ENCODE measurements around the gene LRFN2.

LRFN2 gene

DNA sequence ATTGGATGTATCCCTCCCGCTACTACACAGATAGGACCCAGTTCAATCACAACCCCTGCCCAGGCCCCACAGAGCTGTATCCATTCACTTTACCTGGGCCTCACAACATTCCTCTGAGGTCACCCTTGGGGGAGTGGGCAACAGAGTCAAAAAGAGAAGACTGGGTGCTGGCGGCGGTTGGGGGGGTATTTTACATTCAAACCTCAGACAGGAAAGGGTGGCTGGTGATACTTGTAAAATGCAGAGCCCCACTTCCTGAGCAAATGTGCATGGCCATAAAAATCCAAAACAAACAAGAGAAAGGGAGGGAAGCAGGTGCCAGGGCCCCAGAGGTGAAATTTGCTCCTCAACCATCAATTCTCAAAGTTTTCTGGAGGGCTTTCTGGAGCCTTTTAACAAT lies 3.5 kb downstream of the LRFN2 start:
- H3K9ac ChIP-seq (ENCODE audit: low read depth, low read length, poor library complexity, severe bottlenecking): peak overlapping the region; percentile 97
- no peak overlapping the region for H2AFZ ChIP-seq (ENCODE audit: low read length)
- peak overlapping the region; percentile 90 for H3K4me2 ChIP-seq (ENCODE audit: low read depth, low read length, poor library complexity, severe bottlenecking)
- peak overlapping the region; percentile 97 for H3K4me3 ChIP-seq (ENCODE audit: low read length, poor library complexity, severe bottlenecking)
- H3K9me2 ChIP-seq (replicated peaks; ENCODE audit: low read depth, low read length): no peaks in the 10 kb centered on the region
- no peaks in the 10 kb centered on the region for H3K27me3 ChIP-seq (ENCODE audit: insufficient read depth, low read length, poor library complexity, severe bottlenecking)
- H3K9me3 ChIP-seq (ENCODE audit: insufficient read depth, low read depth, low read length): no peaks in the 10 kb centered on the region
- no peaks in the 10 kb centered on the region for H3F3A ChIP-seq (ENCODE audit: low read depth)
- TF ChIP-seq EZH2phosphoT487 (IDR thresholded peaks at IDR 0.05; ENCODE audit: borderline replicate concordance): no peak
- TF ChIP-seq, protein P1, sequence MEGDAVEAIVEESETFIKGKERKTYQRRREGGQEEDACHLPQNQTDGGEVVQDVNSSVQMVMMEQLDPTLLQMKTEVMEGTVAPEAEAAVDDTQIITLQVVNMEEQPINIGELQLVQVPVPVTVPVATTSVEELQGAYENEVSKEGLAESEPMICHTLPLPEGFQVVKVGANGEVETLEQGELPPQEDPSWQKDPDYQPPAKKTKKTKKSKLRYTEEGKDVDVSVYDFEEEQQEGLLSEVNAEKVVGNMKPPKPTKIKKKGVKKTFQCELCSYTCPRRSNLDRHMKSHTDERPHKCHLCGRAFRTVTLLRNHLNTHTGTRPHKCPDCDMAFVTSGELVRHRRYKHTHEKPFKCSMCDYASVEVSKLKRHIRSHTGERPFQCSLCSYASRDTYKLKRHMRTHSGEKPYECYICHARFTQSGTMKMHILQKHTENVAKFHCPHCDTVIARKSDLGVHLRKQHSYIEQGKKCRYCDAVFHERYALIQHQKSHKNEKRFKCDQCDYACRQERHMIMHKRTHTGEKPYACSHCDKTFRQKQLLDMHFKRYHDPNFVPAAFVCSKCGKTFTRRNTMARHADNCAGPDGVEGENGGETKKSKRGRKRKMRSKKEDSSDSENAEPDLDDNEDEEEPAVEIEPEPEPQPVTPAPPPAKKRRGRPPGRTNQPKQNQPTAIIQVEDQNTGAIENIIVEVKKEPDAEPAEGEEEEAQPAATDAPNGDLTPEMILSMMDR (conservative IDR thresholded peaks at IDR 0.05; ENCODE audit: low read length): no peak
- no peaks in the 10 kb centered on the region for H3K36me3 ChIP-seq (ENCODE audit: insufficient read depth, low read length)
- H3K4me1 ChIP-seq (ENCODE audit: insufficient read depth, low read length, poor library complexity, severe bottlenecking): peaks cover 70% of the 10 kb centered on the region
- H4K20me1 ChIP-seq (ENCODE audit: insufficient read depth, low read length, poor library complexity, severe bottlenecking): no peaks in the 10 kb centered on the region
- H3K79me2 ChIP-seq (ENCODE audit: insufficient read depth, low read length): peaks cover 79% of the 10 kb centered on the region

DNA sequence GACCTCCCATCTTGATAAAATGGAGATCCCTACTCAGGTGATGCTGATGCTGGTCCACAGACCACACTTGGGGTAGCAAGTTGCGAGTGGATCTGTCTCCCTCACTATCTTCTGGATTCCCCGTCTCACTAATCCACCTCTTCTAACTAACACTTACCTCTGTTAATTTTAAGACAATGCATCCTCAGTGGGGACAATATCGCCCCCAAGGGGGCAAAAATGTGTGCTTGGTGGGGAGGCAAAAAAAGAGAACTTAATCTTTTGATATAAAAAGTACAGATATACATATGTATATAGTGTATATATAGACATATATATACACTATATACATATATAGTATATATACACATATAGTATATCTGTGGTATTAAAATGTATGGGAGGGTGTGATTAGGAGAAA lies 4.3 kb downstream of the LRFN2 start:
- H3K36me3 ChIP-seq (ENCODE audit: insufficient read depth, low read length): no peaks in the 10 kb centered on the region
- peak overlapping the region; percentile 97 for H3K9ac ChIP-seq (ENCODE audit: low read depth, low read length, poor library complexity, severe bottlenecking)
- H3K27me3 ChIP-seq (ENCODE audit: insufficient read depth, low read length, poor library complexity, severe bottlenecking): no peaks in the 10 kb centered on the region
- H3K4me3 ChIP-seq (ENCODE audit: low read length, poor library complexity, severe bottlenecking): peak overlapping the region; percentile 97
- H3K79me2 ChIP-seq (ENCODE audit: insufficient read depth, low read length): peaks cover 87% of the 10 kb centered on the region
- H3K9me2 ChIP-seq (replicated peaks; ENCODE audit: low read depth, low read length): no peaks in the 10 kb centered on the region
- H2AFZ ChIP-seq (ENCODE audit: low read length): no peak overlapping the region
- TF ChIP-seq EZH2phosphoT487 (IDR thresholded peaks at IDR 0.05; ENCODE audit: borderline replicate concordance): no peak
- TF ChIP-seq, protein P1 (conservative IDR thresholded peaks at IDR 0.05; ENCODE audit: low read length): peak; percentile 70
- no peaks in the 10 kb centered on the region for H3F3A ChIP-seq (ENCODE audit: low read depth)
- no peaks in the 10 kb centered on the region for H3K9me3 ChIP-seq (ENCODE audit: insufficient read depth, low read depth, low read length)
- peak overlapping the region; percentile 90 for H3K4me2 ChIP-seq (ENCODE audit: low read depth, low read length, poor library complexity, severe bottlenecking)
- peaks cover 70% of the 10 kb centered on the region for H3K4me1 ChIP-seq (ENCODE audit: insufficient read depth, low read length, poor library complexity, severe bottlenecking)
- no peaks in the 10 kb centered on the region for H4K20me1 ChIP-seq (ENCODE audit: insufficient read depth, low read length, poor library complexity, severe bottlenecking)

DNA sequence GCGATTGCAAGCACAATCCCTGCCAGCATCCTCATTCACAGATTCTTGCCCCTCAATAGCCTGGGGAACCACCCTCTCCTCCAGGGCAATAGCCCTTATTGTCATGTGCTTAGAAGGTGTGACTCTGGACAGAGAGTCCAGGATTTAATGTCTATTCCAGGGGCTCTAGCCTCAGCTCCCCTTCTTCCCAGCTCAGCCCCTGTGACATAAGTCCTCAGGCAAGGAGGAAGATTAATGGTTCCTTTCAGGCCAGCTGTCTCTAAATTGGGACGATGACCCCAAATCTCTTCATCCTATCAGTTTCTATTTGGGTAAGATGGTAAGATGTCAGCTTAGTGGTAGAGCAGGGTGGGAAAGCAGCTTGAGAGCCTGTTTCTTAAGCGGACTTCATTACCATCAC lies 8.1 kb downstream of the LRFN2 start:
- Histone ChIP-seq H3K4me3 (ENCODE audit: low read length, poor library complexity, severe bottlenecking) (peak overlapping the region; percentile 97), H3K36me3 (ENCODE audit: insufficient read depth, low read length) (no peaks in the 10 kb centered on the region), H3K4me2 (ENCODE audit: low read depth, low read length, poor library complexity, severe bottlenecking) (peak overlapping the region; percentile 90), H3K9ac (ENCODE audit: low read depth, low read length, poor library complexity, severe bottlenecking) (peak overlapping the region; percentile 97), H3K4me1 (ENCODE audit: insufficient read depth, low read length, poor library complexity, severe bottlenecking) (peaks cover 75% of the 10 kb centered on the region), H3F3A (ENCODE audit: low read depth) (no peaks in the 10 kb centered on the region), H2AFZ (ENCODE audit: low read length) (no peak overlapping the region), H3K79me2 (ENCODE audit: insufficient read depth, low read length) (peaks cover 78% of the 10 kb centered on the region), H3K27me3 (ENCODE audit: insufficient read depth, low read length, poor library complexity, severe bottlenecking) (no peaks in the 10 kb centered on the region), H3K9me3 (ENCODE audit: insufficient read depth, low read depth, low read length) (no peaks in the 10 kb centered on the region), H3K9me2 (replicated peaks; ENCODE audit: low read depth, low read length) (no peaks in the 10 kb centered on the region), H4K20me1 (ENCODE audit: insufficient read depth, low read length, poor library complexity, severe bottlenecking) (no peaks in the 10 kb centered on the region)
- TF ChIP-seq, protein P1 (conservative IDR thresholded peaks at IDR 0.05; ENCODE audit: low read length): no peak
- TF ChIP-seq EZH2phosphoT487 (IDR thresholded peaks at IDR 0.05; ENCODE audit: borderline replicate concordance): no peak

All from Loucy (cell line).